Astrocyte (in vitro differentiated cells and primary cell): ENCODE results near the gene SPAG8.

Experiments used
- CTCF ChIP-seq: IDR thresholded peaks from 2 replicates; pipeline ENCODE4 v1.5.1; 2011; ENCODE audit warnings: low read depth, mild to moderate bottlenecking, inconsistent platforms, low read length, moderate library complexity; ENCODE audit not compliant: insufficient read depth
- EZH2 ChIP-seq: IDR thresholded peaks from 2 replicates; pipeline ENCODE4 v1.6.1; 2012; ENCODE audit warnings: mild to moderate bottlenecking, low read length, inconsistent platforms; ENCODE audit not compliant: insufficient read depth

- TF ChIP-seq CTCF (no peak), EZH2 (no peak)
Observed at GRCh38 chr9:35834260-35835215, 22.5 kb upstream of the SPAG8 start.
